ENCODE results near the gene HNRNPDL.

DNA sequence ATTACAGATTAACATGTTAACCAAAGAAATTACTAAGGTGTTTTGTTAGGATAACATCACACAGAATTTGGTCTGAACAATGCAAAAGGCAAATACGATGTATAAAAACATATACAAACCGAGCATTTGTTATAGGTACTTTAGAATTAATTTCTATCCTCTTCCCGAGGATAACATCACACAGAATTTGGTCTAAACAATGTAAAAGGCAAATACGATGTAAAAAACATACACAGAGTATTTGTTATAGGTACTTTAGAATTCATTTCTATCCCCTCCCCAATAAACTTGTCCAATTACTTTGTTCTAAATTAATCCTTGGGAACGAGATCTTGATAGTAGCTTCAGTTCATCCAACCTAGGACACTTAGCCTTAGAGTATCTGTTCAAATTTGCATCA, 7.6 kb downstream of the HNRNPDL start:
- TF ChIP-seq, protein P1, sequence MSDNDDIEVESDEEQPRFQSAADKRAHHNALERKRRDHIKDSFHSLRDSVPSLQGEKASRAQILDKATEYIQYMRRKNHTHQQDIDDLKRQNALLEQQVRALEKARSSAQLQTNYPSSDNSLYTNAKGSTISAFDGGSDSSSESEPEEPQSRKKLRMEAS (IDR thresholded peaks at IDR 0.05) = no peak
- TF ChIP-seq RFX5 (IDR thresholded peaks at IDR 0.05) = no peak
- no peak for TF ChIP-seq POLR2A (IDR thresholded peaks at IDR 0.05; ENCODE audit: low read length)
- TF ChIP-seq, protein P2, sequence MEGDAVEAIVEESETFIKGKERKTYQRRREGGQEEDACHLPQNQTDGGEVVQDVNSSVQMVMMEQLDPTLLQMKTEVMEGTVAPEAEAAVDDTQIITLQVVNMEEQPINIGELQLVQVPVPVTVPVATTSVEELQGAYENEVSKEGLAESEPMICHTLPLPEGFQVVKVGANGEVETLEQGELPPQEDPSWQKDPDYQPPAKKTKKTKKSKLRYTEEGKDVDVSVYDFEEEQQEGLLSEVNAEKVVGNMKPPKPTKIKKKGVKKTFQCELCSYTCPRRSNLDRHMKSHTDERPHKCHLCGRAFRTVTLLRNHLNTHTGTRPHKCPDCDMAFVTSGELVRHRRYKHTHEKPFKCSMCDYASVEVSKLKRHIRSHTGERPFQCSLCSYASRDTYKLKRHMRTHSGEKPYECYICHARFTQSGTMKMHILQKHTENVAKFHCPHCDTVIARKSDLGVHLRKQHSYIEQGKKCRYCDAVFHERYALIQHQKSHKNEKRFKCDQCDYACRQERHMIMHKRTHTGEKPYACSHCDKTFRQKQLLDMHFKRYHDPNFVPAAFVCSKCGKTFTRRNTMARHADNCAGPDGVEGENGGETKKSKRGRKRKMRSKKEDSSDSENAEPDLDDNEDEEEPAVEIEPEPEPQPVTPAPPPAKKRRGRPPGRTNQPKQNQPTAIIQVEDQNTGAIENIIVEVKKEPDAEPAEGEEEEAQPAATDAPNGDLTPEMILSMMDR (IDR thresholded peaks at IDR 0.05) = no peak
- no peak for TF ChIP-seq EHMT2 (IDR thresholded peaks at IDR 0.05; ENCODE audit: low read depth)
- no peak for TF ChIP-seq EP300 (IDR thresholded peaks at IDR 0.05)
- no peak for TF ChIP-seq RAD21 (conservative IDR thresholded peaks at IDR 0.05 in 1 of 2, IDR thresholded peaks at IDR 0.05 in 1 of 2)
- TF ChIP-seq KDM1A (IDR thresholded peaks at IDR 0.05; ENCODE audit: low read depth) = no peak
- no peak for TF ChIP-seq JUNB (IDR thresholded peaks at IDR 0.05)
- TF ChIP-seq ZC3H11A (IDR thresholded peaks at IDR 0.05) = no peak
- TF ChIP-seq NFE2L2 (conservative IDR thresholded peaks at IDR 0.05; ENCODE audit: low read length) = no peak
- no peak for TF ChIP-seq CEBPB (IDR thresholded peaks at IDR 0.05)
